WTC11 (cell line): ENCODE data around the gene CEP131. TPM values are rescaled to one million over a fixed set of nuclear protein-coding genes. Genes with fewer than 3 reads are reported as not detected.

Experiments used
- ATAC-seq: fragments of 200-7000 bp; cut with Tn5 transposase; 2 replicates; pipeline ENCODE4 v1.10.0; 2021; ENCODE audit warnings: mild to moderate bottlenecking, moderate library complexity
- CTCF ChIA-PET: fragments of 300-600 bp; sonication (Branson Sonifier 250); formaldehyde crosslinking; loops from one replicate; lab custom pipeline; 2021; ENCODE audit warnings: antibody characterized with exemption; lab: Charles Lee
- POLR2A ChIA-PET: fragments of 350-600 bp; sonication (Branson Sonifier 250); formaldehyde crosslinking; loops from one replicate; lab custom pipeline; 2021; ENCODE audit warnings: antibody characterized with exemption; lab: Charles Lee
- DNase-seq: peaks from one replicate; pipeline ENCODE4 v3.0.0; 2021; ENCODE audit warnings: low spot score
- H3K27ac Mint-ChIP-seq: 2 replicates; pipeline ENCODE4 v1.8.0; 2021; ENCODE audit warnings: mixed read lengths
- H3K27me3 Mint-ChIP-seq: 2 replicates; pipeline ENCODE4 v1.8.0; 2021; ENCODE audit warnings: low read depth, mild to moderate bottlenecking, moderate library complexity, mixed read lengths
- H3K36me3 Mint-ChIP-seq: 2 replicates; pipeline ENCODE4 v1.8.0; 2021; ENCODE audit warnings: mixed read lengths
- H3K4me1 Mint-ChIP-seq: 2 replicates; pipeline ENCODE4 v1.8.0; 2022; ENCODE audit warnings: mixed read lengths
- H3K4me3 Mint-ChIP-seq: 2 replicates; pipeline ENCODE4 v1.8.0; 2021; ENCODE audit warnings: mild to moderate bottlenecking, moderate library complexity, mixed read lengths
- H3K9me3 Mint-ChIP-seq: 2 replicates; pipeline ENCODE4 v1.8.0; 2021; ENCODE audit warnings: mixed read lengths
- AFF4 ChIP-seq: sonication (generic); formaldehyde crosslinking; IDR thresholded peaks from 2 replicates; pipeline ENCODE4 v1.8.1; 2023; ENCODE audit warnings: mild to moderate bottlenecking, missing genetic modification reagents, borderline replicate concordance
- EMX1 ChIP-seq: fragments of 250-450 bp; sonication (Bioruptor Pico); IDR thresholded peaks from 2 replicates; pipeline ENCODE4 v1.8.0; 2021; ENCODE audit warnings: mild to moderate bottlenecking
- ERG ChIP-seq: fragments of 250-450 bp; sonication (Bioruptor Pico); IDR thresholded peaks from 2 replicates; pipeline ENCODE4 v1.8.0; 2021; ENCODE audit warnings: mild to moderate bottlenecking
- FOXJ3 ChIP-seq: sonication (generic); formaldehyde crosslinking; IDR thresholded peaks from 2 replicates; pipeline ENCODE4 v1.9.0; 2021; ENCODE audit warnings: missing genetic modification reagents, mild to moderate bottlenecking, borderline replicate concordance
- IRF1 ChIP-seq: sonication (generic); formaldehyde crosslinking; IDR thresholded peaks from 2 replicates; pipeline ENCODE4 v1.8.0; 2023; ENCODE audit warnings: missing genetic modification reagents
- KAT7 ChIP-seq: sonication (generic); formaldehyde crosslinking; IDR thresholded peaks from 2 replicates; pipeline ENCODE4 v1.8.1; 2023; ENCODE audit warnings: missing genetic modification reagents, mild to moderate bottlenecking, borderline replicate concordance
- MXD4 ChIP-seq: fragments of 250-450 bp; sonication (Bioruptor Pico); IDR thresholded peaks from 2 replicates; pipeline ENCODE4 v1.8.0; 2021; ENCODE audit warnings: mild to moderate bottlenecking, moderate library complexity, borderline replicate concordance
- NFATC4 ChIP-seq: fragments of 250-450 bp; sonication (Bioruptor Pico); IDR thresholded peaks from 2 replicates; pipeline ENCODE4 v1.9.0; 2021; ENCODE audit warnings: mild to moderate bottlenecking
- PRRX2 ChIP-seq: fragments of 250-450 bp; sonication (Bioruptor Pico); IDR thresholded peaks from 2 replicates; pipeline ENCODE4 v1.8.0; 2021; ENCODE audit warnings: mild to moderate bottlenecking
- USF2 ChIP-seq: sonication (generic); formaldehyde crosslinking; IDR thresholded peaks from 2 replicates; pipeline ENCODE4 v1.8.1; 2023; ENCODE audit warnings: mild to moderate bottlenecking, missing genetic modification reagents, moderate library complexity
- ZBTB21 ChIP-seq: sonication (generic); formaldehyde crosslinking; IDR thresholded peaks from 2 replicates; pipeline ENCODE4 v1.8.1; 2023; ENCODE audit warnings: mild to moderate bottlenecking, missing genetic modification reagents, borderline replicate concordance
- ZNF121 ChIP-seq: sonication (generic); formaldehyde crosslinking; IDR thresholded peaks from 2 replicates; pipeline ENCODE4 v1.8.0; 2023; ENCODE audit warnings: missing genetic modification reagents
- ZNF232 ChIP-seq: sonication (generic); formaldehyde crosslinking; IDR thresholded peaks from 2 replicates; pipeline ENCODE4 v1.8.0; 2022; ENCODE audit warnings: mild to moderate bottlenecking, missing genetic modification reagents
- ZNF263 ChIP-seq: sonication (generic); formaldehyde crosslinking; IDR thresholded peaks from 2 replicates; pipeline ENCODE4 v1.8.1; 2022; ENCODE audit warnings: low read depth, mild to moderate bottlenecking, moderate library complexity, missing genetic modification reagents
- ZNF396 ChIP-seq: fragments of 250-450 bp; sonication (Bioruptor Pico); IDR thresholded peaks from 2 replicates; pipeline ENCODE4 v1.8.0; 2021; ENCODE audit warnings: mild to moderate bottlenecking, moderate library complexity, borderline replicate concordance
- ZNF425 ChIP-seq: fragments of 250-450 bp; sonication (Bioruptor Pico); conservative IDR thresholded peaks from 2 replicates; pipeline ENCODE4 v1.9.0; 2021; ENCODE audit warnings: mild to moderate bottlenecking
- total RNA-seq: library from RNA; stranded (reverse); gene quantifications from 3 replicates; pipeline ENCODE4 v1.2.3, GENCODE V29; 2021

CEP131 gene
- total RNA-seq, 1 experiment from 2014 or later = 35.2 TPM

- no peak for ATAC-seq
- POLR2A ChIA-PET = no interaction called here
- no peaks in the 10 kb centered on the region; the same call in none of the 2 replicates for H3K27me3 Mint-ChIP-seq
- TF ChIP-seq MXD4 = no peak
- TF ChIP-seq, all 79 proteins: peak for 0
- no peak overlapping the region for H3K27ac Mint-ChIP-seq
- H3K4me1 Mint-ChIP-seq = no peaks in the 10 kb centered on the region
- CTCF ChIA-PET = interaction anchor here (0.7 to 1.2 kb wide), 3 partner anchors 16 to 134 kb away, joined by 3 to 5 read pairs (median 5); no protein-coding TSS in a partner anchor
- H3K36me3 Mint-ChIP-seq = no peaks in the 10 kb centered on the region
- H3K9me3 Mint-ChIP-seq = peaks cover 3% of the 10 kb centered on the region; the same call in 1 of the 2 replicates
- DNase-seq = no peak
- H3K4me3 Mint-ChIP-seq = no peak overlapping the region
Observed at GRCh38 chr17:81176666-81177065, 46.1 kb downstream of the CEP131 start.

- POLR2A ChIA-PET = no interaction called here
- CTCF ChIA-PET = interaction anchor here (1.1 kb wide), 1 partner anchor 31 kb away, joined by 3 read pairs; no protein-coding TSS in a partner anchor
- H3K9me3 Mint-ChIP-seq = peaks cover 3% of the 10 kb centered on the region; the same call in 1 of the 2 replicates
- no peaks in the 10 kb centered on the region for H3K36me3 Mint-ChIP-seq
- no peak overlapping the region for H3K27ac Mint-ChIP-seq
- TF ChIP-seq FOXJ3 (CRISPR knock-in tag) (no peak), ZNF396 (no peak)
- TF ChIP-seq, all 79 proteins: peak for 0
- no peak overlapping the region for H3K4me3 Mint-ChIP-seq
- ATAC-seq (no peak), DNase-seq (no peak)
- no peaks in the 10 kb centered on the region for H3K4me1 Mint-ChIP-seq
- no peaks in the 10 kb centered on the region; the same call in none of the 2 replicates for H3K27me3 Mint-ChIP-seq
Observed at GRCh38 chr17:81173762-81174155, 49.0 kb downstream of the CEP131 start.

- ChIA-PET CTCF (interaction anchor here (1.0 kb wide), 3 partner anchors 31 to 57 kb away, joined by 3 to 4 read pairs (median 3); no protein-coding TSS in a partner anchor), POLR2A (no interaction called here)
- Mint-ChIP-seq H3K27me3 (no peaks in the 10 kb centered on the region; the same call in none of the 2 replicates), H3K9me3 (peaks cover 3% of the 10 kb centered on the region; the same call in 1 of the 2 replicates), H3K27ac (no peak overlapping the region), H3K4me3 (no peak overlapping the region), H3K36me3 (no peaks in the 10 kb centered on the region), H3K4me1 (no peaks in the 10 kb centered on the region)
- no peak for DNase-seq
- TF ChIP-seq NFATC4 (no peak), PRRX2 (no peak), ERG (CRISPR knock-in tag) (no peak), KAT7 (CRISPR knock-in tag) (no peak), ZNF232 (CRISPR knock-in tag) (no peak), ZNF396 (no peak)
- ATAC-seq = no peak
Observed at GRCh38 chr17:81173052-81173761, 49.6 kb downstream of the CEP131 start.

- no peak overlapping the region for H3K27ac Mint-ChIP-seq
- H3K27me3 Mint-ChIP-seq = peaks cover 4% of the 10 kb centered on the region
- no peaks in the 10 kb centered on the region for H3K4me1 Mint-ChIP-seq
- TF ChIP-seq ZNF121 (CRISPR knock-in tag) (no peak), USF2 (CRISPR knock-in tag) (no peak), ZNF263 (CRISPR knock-in tag) (no peak), ZBTB21 (CRISPR knock-in tag) (no peak), AFF4 (no peak), IRF1 (CRISPR knock-in tag) (no peak), ZNF425 (no peak), FOXJ3 (CRISPR knock-in tag) (no peak), PRRX2 (no peak), EMX1 (CRISPR knock-in tag) (no peak), ZNF232 (CRISPR knock-in tag) (no peak)
- TF ChIP-seq, all 79 proteins: peak for 0
- CTCF ChIA-PET = interaction anchor here (1.4 kb wide), 1 partner anchor 50 kb away, joined by 3 read pairs; no protein-coding TSS in a partner anchor
- peaks cover 3% of the 10 kb centered on the region; the same call in 1 of the 2 replicates for H3K9me3 Mint-ChIP-seq
- DNase-seq = no peak
- POLR2A ChIA-PET = no interaction called here
- no peak for ATAC-seq
- H3K4me3 Mint-ChIP-seq = no peak overlapping the region
- H3K36me3 Mint-ChIP-seq = no peaks in the 10 kb centered on the region
Observed at GRCh38 chr17:81171941-81172340, 50.8 kb downstream of the CEP131 start.
